Upper lobe of left lung (tissue), 6 donors: ENCODE data around the gene ZNF282. TPM values are rescaled to one million over a fixed set of nuclear protein-coding genes. Genes with fewer than 3 reads are reported as not detected.
"Not testable (repeated sequence)": the region's sequence is repeated elsewhere in the genome, so short reads cannot be mapped to it uniquely, and the experiment has no call there.

Experiments used
- ATAC-seq, 2 donors: fragments of 200-7000 bp; cut with Tn5 transposase; one replicate each; pipeline ENCODE4 v1.9.1; 2022; ENCODE audit warnings: mild to moderate bottlenecking in 2 of 2, moderate library complexity in 2 of 2; ENCODE audit not compliant: low FRiP score in 2 of 2
- DNase-seq, 2 donors: peaks; one replicate each; pipeline ENCODE4 v3.0.0-alpha.2; 2019 to 2020
- H3K27ac ChIP-seq, 4 donors: fragments of 200-600 bp; sonication (generic); one replicate each; pipeline ENCODE4 v1.5.1; 2016 to 2019
- H3K27me3 ChIP-seq, 4 donors: fragments of 200-600 bp; sonication (generic); one replicate each; pipeline ENCODE4 v1.5.1; 2017 to 2019
- H3K36me3 ChIP-seq, 4 donors: fragments of 200-600 bp; sonication (generic); one replicate each; pipeline ENCODE4 v1.5.1; 2016 to 2019
- H3K4me1 ChIP-seq, 4 donors: fragments of 200-600 bp; sonication (generic); one replicate each; pipeline ENCODE4 v1.5.1; 2018 to 2019
- H3K4me3 ChIP-seq, 4 donors: fragments of 200-600 bp; sonication (generic); one replicate each; pipeline ENCODE4 v1.5.1; 2017 to 2019; ENCODE audit warnings: mild to moderate bottlenecking in 2 of 4, moderate library complexity in 1 of 4
- H3K9me3 ChIP-seq, 4 donors: fragments of 200-600 bp; sonication (generic); one replicate each; pipeline ENCODE4 v1.5.1; 2018 to 2019
- EP300 ChIP-seq, 4 donors: sonication (generic); formaldehyde crosslinking; IDR thresholded peaks; one replicate each; pipeline ENCODE4 v1.5.1; 2017; ENCODE audit warnings: antibody characterized with exemption in 4 of 4, control low read depth in 2 of 4
- POLR2A ChIP-seq, 4 donors: fragments of 450-650 bp; IDR thresholded peaks; one replicate each; pipeline ENCODE4 v1.5.1; 2016 to 2017; ENCODE audit warnings: antibody characterized with exemption in 4 of 4, mild to moderate bottlenecking in 2 of 4
- POLR2AphosphoS5 ChIP-seq, 2 donors: sonication (generic); formaldehyde crosslinking; IDR thresholded peaks; one replicate each; pipeline ENCODE4 v1.5.1; 2017; ENCODE audit warnings: antibody characterized with exemption in 2 of 2
- WGBS, 2 donors: methylation state at CpG; one replicate each; pipeline ENCODE4 v1.1.5; 2017 to 2018; 5-methylcytosine and 5-hydroxymethylcytosine counted together
- total RNA-seq, 6 donors: library from RNA; depleted of rRNA in 4 of 6; stranded (reverse); fragments of >200 nt in 4 of 6; gene quantifications; one replicate each; pipeline versions ENCODE4 v1.1.0 to v1.2.1, GENCODE V29; 2016 to 2021
- TF ChIP-seq, protein P1 (sequence below), 6 experiments: fragments of 450-650 bp in 4 of 6; fragments of 200-600 bp in 2 of 6; sonication (generic) in 2 of 6; IDR thresholded peaks; one replicate each; pipeline ENCODE4 v1.5.1; 2016 to 2019; ENCODE audit warnings: antibody characterized with exemption in 6 of 6
- donor health status: DM: no; HTN: no; CAD: no; lungs with moderate emphysema.
- donor health status: DM: no; HTN: yes; CAD: no; lungs with severe emphysema.

The ZNF282 gene
- total RNA-seq, 6 donors from 2014 or later, result 20.7 to 35.6 (median 26.7) TPM

DNA sequence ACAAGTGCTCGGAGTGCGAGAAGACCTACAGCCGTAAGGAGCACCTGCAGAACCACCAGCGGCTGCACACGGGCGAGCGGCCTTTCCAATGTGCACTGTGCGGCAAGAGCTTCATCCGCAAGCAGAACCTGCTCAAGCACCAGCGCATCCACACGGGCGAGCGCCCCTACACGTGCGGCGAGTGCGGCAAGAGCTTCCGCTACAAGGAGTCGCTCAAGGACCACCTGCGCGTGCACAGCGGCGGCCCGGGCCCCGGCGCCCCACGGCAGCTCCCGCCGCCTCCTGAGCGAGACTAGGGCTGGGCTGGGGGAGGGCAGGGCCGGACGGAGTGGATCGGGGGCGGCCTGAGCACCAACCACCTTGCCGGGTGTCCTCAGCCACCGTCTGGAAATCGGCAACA lies 29.0 kb downstream of the ZNF282 start:
- Histone ChIP-seq H3K27me3 (no peaks in the 10 kb centered on the region), H3K36me3 (peaks cover 0 to 66% (median 51%) of the 10 kb centered on the region in 4 donors), H3K4me3 (no peak overlapping the region), H3K27ac (no peak overlapping the region), H3K4me1 (no peaks in the 10 kb centered on the region), H3K9me3 (no peaks in the 10 kb centered on the region)
- WGBS, 2 donors, result 96 to 100% methylated on average over 12 to 19 of the region's 37 CpGs
- ATAC-seq (no peak), DNase-seq (peak in 1 of 2 donors; percentile 84)
- TF ChIP-seq, protein P1, sequence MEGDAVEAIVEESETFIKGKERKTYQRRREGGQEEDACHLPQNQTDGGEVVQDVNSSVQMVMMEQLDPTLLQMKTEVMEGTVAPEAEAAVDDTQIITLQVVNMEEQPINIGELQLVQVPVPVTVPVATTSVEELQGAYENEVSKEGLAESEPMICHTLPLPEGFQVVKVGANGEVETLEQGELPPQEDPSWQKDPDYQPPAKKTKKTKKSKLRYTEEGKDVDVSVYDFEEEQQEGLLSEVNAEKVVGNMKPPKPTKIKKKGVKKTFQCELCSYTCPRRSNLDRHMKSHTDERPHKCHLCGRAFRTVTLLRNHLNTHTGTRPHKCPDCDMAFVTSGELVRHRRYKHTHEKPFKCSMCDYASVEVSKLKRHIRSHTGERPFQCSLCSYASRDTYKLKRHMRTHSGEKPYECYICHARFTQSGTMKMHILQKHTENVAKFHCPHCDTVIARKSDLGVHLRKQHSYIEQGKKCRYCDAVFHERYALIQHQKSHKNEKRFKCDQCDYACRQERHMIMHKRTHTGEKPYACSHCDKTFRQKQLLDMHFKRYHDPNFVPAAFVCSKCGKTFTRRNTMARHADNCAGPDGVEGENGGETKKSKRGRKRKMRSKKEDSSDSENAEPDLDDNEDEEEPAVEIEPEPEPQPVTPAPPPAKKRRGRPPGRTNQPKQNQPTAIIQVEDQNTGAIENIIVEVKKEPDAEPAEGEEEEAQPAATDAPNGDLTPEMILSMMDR (IDR thresholded peaks at IDR 0.05), result no peak
- TF ChIP-seq POLR2A (IDR thresholded peaks at IDR 0.05) (no peak), POLR2AphosphoS5 (IDR thresholded peaks at IDR 0.05) (no peak), EP300 (IDR thresholded peaks at IDR 0.05) (no peak)

DNA sequence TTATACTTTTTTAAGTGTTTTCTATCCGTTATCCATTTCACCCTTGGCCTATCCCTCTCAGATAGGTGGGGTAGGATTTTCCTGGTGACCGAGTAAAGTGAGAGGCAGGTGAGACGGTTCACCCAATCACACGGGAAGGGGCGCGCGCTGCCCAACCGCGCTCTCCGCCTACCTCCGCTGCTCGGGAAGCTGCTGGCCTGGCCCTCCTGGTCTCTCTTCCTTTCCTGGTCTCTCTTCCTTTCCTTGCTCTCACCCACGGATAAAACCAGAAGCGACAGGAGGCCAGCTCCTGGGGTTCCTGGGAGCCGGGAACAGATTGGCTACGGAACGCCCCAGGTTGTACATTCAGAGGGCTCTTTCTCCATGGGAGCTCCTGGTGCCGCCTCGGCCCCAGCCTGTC lies 29.8 kb downstream of the ZNF282 start:
- no peaks in the 10 kb centered on the region for H3K27me3 ChIP-seq
- H3K36me3 ChIP-seq, result peaks cover 0 to 59% (median 43%) of the 10 kb centered on the region in 4 donors
- no peak overlapping the region for H3K27ac ChIP-seq
- no peak overlapping the region for H3K4me3 ChIP-seq
- DNase-seq (peak in 1 of 2 donors; percentile 70), ATAC-seq (no peak)
- no peaks in the 10 kb centered on the region for H3K9me3 ChIP-seq
- no peaks in the 10 kb centered on the region for H3K4me1 ChIP-seq
- WGBS, 2 donors, result 97 to 98% methylated on average over 19 of the region's 19 CpGs
- TF ChIP-seq, protein P1 (IDR thresholded peaks at IDR 0.05), result no peak
- TF ChIP-seq POLR2A (IDR thresholded peaks at IDR 0.05), result no peak
- no peak for TF ChIP-seq POLR2AphosphoS5 (IDR thresholded peaks at IDR 0.05)
- TF ChIP-seq EP300 (IDR thresholded peaks at IDR 0.05), result no peak

DNA sequence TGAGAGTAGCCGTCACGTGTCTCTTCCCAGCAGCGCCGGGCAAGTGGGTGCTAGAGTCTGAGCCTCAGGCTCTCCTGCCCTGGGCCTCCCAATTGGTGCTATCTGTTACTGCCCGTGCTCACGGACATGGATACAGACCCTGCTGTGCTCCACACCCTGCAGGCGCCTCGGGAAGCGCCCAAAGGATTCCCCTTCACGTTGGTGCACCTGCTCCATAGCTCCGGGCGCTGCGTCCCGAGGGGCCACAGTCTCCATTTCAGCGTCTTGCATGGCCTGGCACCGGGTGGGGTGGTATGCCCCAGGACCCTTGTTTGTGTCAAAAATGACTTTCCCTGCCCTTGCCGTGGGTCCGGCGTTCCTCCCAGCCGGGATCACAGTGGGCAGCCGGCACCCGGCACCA lies 30.3 kb downstream of the ZNF282 start:
- TF ChIP-seq EP300 (IDR thresholded peaks at IDR 0.05), result no peak
- TF ChIP-seq POLR2AphosphoS5 (IDR thresholded peaks at IDR 0.05), result no peak
- Histone ChIP-seq H3K27ac (no peak overlapping the region), H3K9me3 (no peaks in the 10 kb centered on the region), H3K36me3 (peaks cover 0 to 53% (median 38%) of the 10 kb centered on the region in 4 donors), H3K27me3 (no peaks in the 10 kb centered on the region), H3K4me3 (no peak overlapping the region), H3K4me1 (no peaks in the 10 kb centered on the region)
- DNase-seq (peak in 1 of 2 donors; percentile 82), ATAC-seq (no peak)
- whole genome bisulfite sequencing, 2 donors, result 95 to 96% methylated on average over 22 of the region's 22 CpGs

DNA sequence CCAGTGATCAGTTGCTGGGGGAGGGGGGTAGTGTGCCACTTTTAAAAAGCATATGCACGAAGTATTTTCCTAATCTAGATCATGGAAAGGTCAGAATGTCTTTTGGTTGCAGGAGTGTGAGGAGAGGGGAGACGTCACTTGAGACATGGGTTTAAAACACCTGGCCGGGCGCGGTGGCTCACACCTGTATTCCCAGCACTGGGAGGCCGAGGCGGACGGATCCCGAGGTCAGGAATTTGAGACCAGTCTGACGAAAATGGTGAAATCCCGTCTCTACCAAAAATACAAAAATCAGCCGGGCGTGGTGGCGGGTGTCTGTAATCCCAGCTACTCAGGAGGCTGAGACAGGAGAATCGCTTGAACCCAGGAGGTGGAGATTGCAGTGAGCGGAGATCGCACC lies 31.0 kb downstream of the ZNF282 start:
- not testable (repeated sequence) for ATAC-seq, H3K4me1 ChIP-seq, H3K4me3 ChIP-seq, H3K9me3 ChIP-seq, H3K27me3 ChIP-seq, DNase-seq, H3K27ac ChIP-seq
- WGBS, 2 donors, result 95% methylated on average over 17 of the region's 17 CpGs
- H3K36me3 ChIP-seq, result peaks cover 0 to 46% (median 31%) of the 10 kb centered on the region in 4 donors

DNA sequence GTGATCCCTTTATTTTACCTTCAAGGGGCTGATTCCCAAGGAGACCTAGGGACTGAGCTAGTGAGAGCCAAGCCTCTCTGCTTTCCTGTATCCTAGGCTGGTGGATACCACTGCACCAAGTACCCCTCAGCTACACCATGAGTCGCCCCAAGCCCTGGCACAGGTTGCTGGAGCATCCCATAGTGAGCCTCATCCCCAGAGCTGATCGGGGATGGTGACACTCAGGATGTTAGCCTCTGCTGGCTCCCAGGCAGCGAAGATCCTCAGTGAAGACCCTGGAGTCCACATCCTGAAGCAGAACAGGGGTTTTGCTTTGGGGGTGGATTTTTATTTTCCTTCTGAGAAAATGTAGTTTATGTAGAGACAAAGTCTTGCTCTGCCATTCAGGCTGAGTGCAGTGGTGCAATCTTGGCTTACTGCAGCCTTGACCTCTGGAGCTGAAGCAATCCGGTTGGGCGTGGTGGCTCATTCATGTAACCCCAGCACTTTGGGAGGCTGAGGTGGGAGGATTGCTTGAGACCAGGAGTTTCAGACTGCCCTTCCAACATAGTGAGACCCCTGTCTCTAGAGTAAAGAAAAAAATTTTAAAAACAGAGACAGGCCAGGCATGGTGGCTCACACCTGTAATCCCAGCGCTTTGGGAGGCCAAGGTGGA lies 31.6 kb downstream of the ZNF282 start:
- Histone ChIP-seq H3K4me3 (no peak overlapping the region), H3K9me3 (no peaks in the 10 kb centered on the region), H3K27ac (no peak overlapping the region), H3K36me3 (peaks cover 0 to 40% (median 28%) of the 10 kb centered on the region in 4 donors), H3K27me3 (no peaks in the 10 kb centered on the region), H3K4me1 (no peaks in the 10 kb centered on the region)
- no peak for TF ChIP-seq POLR2AphosphoS5 (IDR thresholded peaks at IDR 0.05)
- TF ChIP-seq EP300 (IDR thresholded peaks at IDR 0.05), result no peak
- TF ChIP-seq POLR2A (IDR thresholded peaks at IDR 0.05), result no peak
- TF ChIP-seq, protein P1 (IDR thresholded peaks at IDR 0.05), result no peak
- DNase-seq, result no peak
- no peak for ATAC-seq
- WGBS, 2 donors, result 73 to 90% methylated on average over 6 of the region's 6 CpGs
